HL-60 (cell line): ENCODE data around the gene HLA-DPA1.

Source experiments
- DNase-seq, 2 experiments: peaks; one replicate each; pipeline ENCODE4 v3.0.0-alpha.2; 2010 to 2020; ENCODE audit warnings: low read depth in 1 of 2, low spot score in 1 of 2
- H3K27ac ChIP-seq: fragments of 250-450 bp; sonication (Bioruptor Pico); replicated peaks from 2 replicates; pipeline ENCODE4 v1.5.1; 2020; ENCODE audit warnings: mild to moderate bottlenecking, moderate library complexity
- H3K27me3 ChIP-seq: fragments of 250-450 bp; sonication (Bioruptor Pico); 2 replicates; pipeline ENCODE4 v1.5.1; 2021; ENCODE audit warnings: mild to moderate bottlenecking, moderate library complexity; ENCODE audit not compliant: insufficient read depth, poor library complexity, severe bottlenecking
- H3K4me3 ChIP-seq: replicated peaks from 2 replicates; pipeline ENCODE4 v1.5.1; 2011; ENCODE audit warnings: mild to moderate bottlenecking, control low read depth, low read length; ENCODE audit not compliant: insufficient read depth
- GABPA ChIP-seq: IDR thresholded peaks from 2 replicates; pipeline ENCODE4 v1.6.1; 2012; ENCODE audit warnings: low read depth
- POLR2AphosphoS5 ChIP-seq: IDR thresholded peaks from 2 replicates; pipeline ENCODE4 v1.6.1; 2012; ENCODE audit warnings: low read depth
- REST ChIP-seq: IDR thresholded peaks from 2 replicates; pipeline ENCODE4 v1.6.1; 2012; ENCODE audit warnings: low read depth; ENCODE audit not compliant: insufficient replicate concordance
- SPI1 ChIP-seq: IDR thresholded peaks from 2 replicates; pipeline ENCODE4 v1.6.1; 2012; ENCODE audit warnings: low read depth, mild to moderate bottlenecking, borderline replicate concordance
- TF ChIP-seq, protein P1 (sequence below): IDR thresholded peaks from one replicate; pipeline ENCODE4 v1.5.1; 2011; ENCODE audit warnings: low read length, control low read depth, inconsistent platforms; ENCODE audit not compliant: insufficient read depth

HLA-DPA1 gene

GRCh38 chr6:33017694-33018353, 55.6 kb downstream of the HLA-DPA1 start:
- Histone ChIP-seq H3K27me3 (no peaks in the 10 kb centered on the region), H3K27ac (no peak overlapping the region), H3K4me3 (no peak overlapping the region)
- peak in 1 of 2 experiments; percentile 22 for DNase-seq
- TF ChIP-seq REST (no peak), SPI1 (0 out of 2 replicates have a peak, but pooled peaks have one; percentile 15)
- TF ChIP-seq, protein P1, sequence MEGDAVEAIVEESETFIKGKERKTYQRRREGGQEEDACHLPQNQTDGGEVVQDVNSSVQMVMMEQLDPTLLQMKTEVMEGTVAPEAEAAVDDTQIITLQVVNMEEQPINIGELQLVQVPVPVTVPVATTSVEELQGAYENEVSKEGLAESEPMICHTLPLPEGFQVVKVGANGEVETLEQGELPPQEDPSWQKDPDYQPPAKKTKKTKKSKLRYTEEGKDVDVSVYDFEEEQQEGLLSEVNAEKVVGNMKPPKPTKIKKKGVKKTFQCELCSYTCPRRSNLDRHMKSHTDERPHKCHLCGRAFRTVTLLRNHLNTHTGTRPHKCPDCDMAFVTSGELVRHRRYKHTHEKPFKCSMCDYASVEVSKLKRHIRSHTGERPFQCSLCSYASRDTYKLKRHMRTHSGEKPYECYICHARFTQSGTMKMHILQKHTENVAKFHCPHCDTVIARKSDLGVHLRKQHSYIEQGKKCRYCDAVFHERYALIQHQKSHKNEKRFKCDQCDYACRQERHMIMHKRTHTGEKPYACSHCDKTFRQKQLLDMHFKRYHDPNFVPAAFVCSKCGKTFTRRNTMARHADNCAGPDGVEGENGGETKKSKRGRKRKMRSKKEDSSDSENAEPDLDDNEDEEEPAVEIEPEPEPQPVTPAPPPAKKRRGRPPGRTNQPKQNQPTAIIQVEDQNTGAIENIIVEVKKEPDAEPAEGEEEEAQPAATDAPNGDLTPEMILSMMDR, result no peak

DNA sequence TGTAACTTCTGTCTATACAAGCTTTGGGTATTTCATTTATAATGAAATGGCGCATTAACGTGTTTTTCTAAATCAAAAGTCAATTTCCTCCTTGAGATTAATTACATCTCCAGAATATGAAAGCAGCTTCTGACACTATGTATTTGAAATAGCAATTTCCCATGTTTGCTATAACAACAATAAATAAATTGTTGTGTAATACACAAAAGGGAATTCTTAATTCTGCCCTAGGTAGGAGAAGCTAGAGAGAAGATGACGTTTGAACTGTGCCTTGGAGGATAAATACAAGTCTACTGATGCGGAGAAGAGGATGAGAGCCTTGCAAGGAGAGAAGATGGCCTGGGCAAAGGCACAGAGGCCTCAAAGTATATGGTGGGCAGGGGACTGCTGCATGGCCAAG, 56.4 kb downstream of the HLA-DPA1 start:
- Histone ChIP-seq H3K27me3 (no peaks in the 10 kb centered on the region), H3K4me3 (no peak overlapping the region), H3K27ac (no peak overlapping the region)
- no peak for DNase-seq
- TF ChIP-seq SPI1 (no peak), GABPA (no peak), REST (no peak), POLR2AphosphoS5 (no peak)
- TF ChIP-seq, protein P1, result no peak

DNA sequence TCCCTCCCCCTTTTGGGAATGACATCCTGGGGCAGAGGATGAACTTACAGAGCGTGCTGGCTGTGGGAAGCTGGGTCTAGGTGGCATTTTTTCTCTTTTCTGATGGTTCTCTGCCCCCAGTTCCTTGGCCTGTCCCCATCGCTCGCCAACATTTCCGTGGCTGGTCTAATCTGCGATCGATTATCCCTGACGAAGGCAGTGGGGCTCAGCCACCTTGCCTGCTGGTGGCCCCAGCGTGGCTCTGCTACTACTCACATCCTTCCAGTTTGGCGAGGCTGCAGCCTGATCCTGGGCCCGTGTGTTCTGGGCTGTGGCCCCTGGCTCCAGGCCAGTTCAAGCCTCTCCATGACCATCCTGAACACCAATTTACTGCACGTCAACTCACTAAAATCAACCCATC, 57.7 kb downstream of the HLA-DPA1 start:
- DNase-seq, result no peak

More for the DNA sequence above, 57.7 kb downstream of the HLA-DPA1 start:
- TF ChIP-seq, protein P1, result no peak
- TF ChIP-seq REST (no peak), POLR2AphosphoS5 (no peak), SPI1 (no peak), GABPA (no peak)
- Histone ChIP-seq H3K27ac (no peak overlapping the region), H3K4me3 (no peak overlapping the region), H3K27me3 (no peaks in the 10 kb centered on the region)
